Keratinocyte (primary cell): Measurements from ENCODE around the gene POLH. TPM values are rescaled to one million over a fixed set of nuclear protein-coding genes. Genes with fewer than 3 reads are reported as not detected.
A peak's percentile ranks its signal among the peaks of the same experiment; 100 is the strongest.

Experiments used
- DNase-seq: peaks from one replicate; pipeline ENCODE4 v3.0.0-alpha.2; 2011; ENCODE audit warnings: low read depth, missing footprints, low spot score
- FAIRE-seq: peaks from 2 replicates; lab custom pipeline; 2011; peaks lifted over from hg19 to GRCh38; lab: Jason Lieb, UNC
- H2AFZ ChIP-seq: 2 replicates; pipeline ENCODE4 v1.6.0; 2012; ENCODE audit warnings: low read length, control low read depth, inconsistent platforms; ENCODE audit not compliant: control insufficient read depth
- H3K27ac ChIP-seq: 2 replicates; pipeline ENCODE4 v1.5.1; 2011; ENCODE audit warnings: low read length; ENCODE audit not compliant: control insufficient read depth, insufficient read depth
- H3K27me3 ChIP-seq: 3 replicates; pipeline ENCODE4 v1.6.0; 2011; ENCODE audit warnings: low read length; ENCODE audit not compliant: control insufficient read depth, insufficient read depth; ENCODE audit errors: extremely low read depth
- H3K36me3 ChIP-seq, 2 experiments: 2 replicates in 1 of 2; 3 replicates in 1 of 2; pipeline ENCODE4 v1.5.1; 2011; ENCODE audit warnings: low read length in 2 of 2, mild to moderate bottlenecking in 1 of 2; ENCODE audit not compliant: control insufficient read depth in 2 of 2, insufficient read depth in 2 of 2; ENCODE audit errors: extremely low read depth in 1 of 2
- H3K4me1 ChIP-seq: 3 replicates; pipeline ENCODE4 v1.5.1; 2011; ENCODE audit warnings: low read length; ENCODE audit not compliant: control insufficient read depth, insufficient read depth; ENCODE audit errors: extremely low read depth
- H3K4me2 ChIP-seq: 3 replicates; pipeline ENCODE4 v1.6.0; 2011; ENCODE audit warnings: low read depth, low read length; ENCODE audit not compliant: control insufficient read depth, insufficient read depth; ENCODE audit errors: extremely low read depth
- H3K4me3 ChIP-seq, 3 experiments: fragments of 200-600 bp in 1 of 3; sonication (generic) in 1 of 3; 2 replicates in 2 of 3; 3 replicates in 1 of 3; pipeline ENCODE4 v1.5.1; 2011 to 2016; ENCODE audit warnings: low read length in 3 of 3, mild to moderate bottlenecking in 3 of 3, control low read depth in 2 of 3, inconsistent platforms in 1 of 3, low read depth in 1 of 3, mixed read lengths in 1 of 3, mixed run types in 1 of 3, moderate library complexity in 1 of 3; ENCODE audit not compliant: control insufficient read depth in 2 of 3, insufficient read depth in 2 of 3; ENCODE audit errors: extremely low read depth in 1 of 3
- H3K79me2 ChIP-seq: 2 replicates; pipeline ENCODE4 v1.6.0; 2012; ENCODE audit warnings: low read length; ENCODE audit not compliant: control insufficient read depth, insufficient read depth
- H3K9ac ChIP-seq: 3 replicates; pipeline ENCODE4 v1.6.0; 2011; ENCODE audit warnings: low read length; ENCODE audit not compliant: control insufficient read depth, insufficient read depth; ENCODE audit errors: extremely low read depth
- H3K9me1 ChIP-seq: 3 replicates; pipeline ENCODE4 v1.6.0; 2011; ENCODE audit warnings: low read length; ENCODE audit not compliant: control insufficient read depth, insufficient read depth; ENCODE audit errors: extremely low read depth
- H3K9me3 ChIP-seq: 2 replicates; pipeline ENCODE4 v1.5.1; 2012; ENCODE audit warnings: low read depth, low read length; ENCODE audit not compliant: control insufficient read depth
- H4K20me1 ChIP-seq: 3 replicates; pipeline ENCODE4 v1.6.0; 2011; ENCODE audit warnings: low read length; ENCODE audit not compliant: control insufficient read depth, insufficient read depth; ENCODE audit errors: extremely low read depth
- EZH2 ChIP-seq: IDR thresholded peaks from one replicate; pipeline ENCODE4 v1.6.1; 2012; ENCODE audit warnings: inconsistent platforms, mild to moderate bottlenecking, low read length, moderate library complexity
- dilution Hi-C: fragments of 300-500 bp; cut with MboI; formaldehyde crosslinking; loops from one replicate; pipeline ENCODE4 v1.7.0; 2020; ENCODE audit warnings: low sequenced_read_pairs; ENCODE audit not compliant: extremely low pct_ligation_motif_present
- polyA plus RNA-seq, 5 experiments: library from polyadenylated mRNA; depleted of rRNA in 3 of 5; stranded (reverse) in 3 of 5; stranded (forward) in 1 of 5; unstranded in 1 of 5; fragments of >200 nt; gene quantifications; 1 replicate in 1 of 5; 2 replicates in 3 of 5; 3 replicates in 1 of 5; pipeline versions ENCODE4 v1.2.1 to v1.2.3, GENCODE V29; 2011 to 2012; ENCODE audit warnings: missing spikeins in 2 of 5, low read depth in 1 of 5, low replicate concordance in 1 of 5
- TF ChIP-seq, protein P1 (sequence below), 3 experiments: IDR thresholded peaks in 1 of 3; conservative IDR thresholded peaks in 1 of 3; optimal IDR thresholded peaks in 1 of 3; 2 replicates in 2 of 3; 3 replicates in 1 of 3; pipeline versions ENCODE3 to v1.5.1; 2011; ENCODE audit warnings: low read length in 3 of 3, mild to moderate bottlenecking in 3 of 3, moderate library complexity in 2 of 3, control low read depth in 1 of 3, inconsistent platforms in 1 of 3; ENCODE audit not compliant: insufficient read depth in 2 of 3; ENCODE audit errors: extremely low read depth in 1 of 3

POLH gene
- polyA plus RNA-seq, 1 donor (not counting 4 experiments of a cell fraction or from before 2014, with no cell fraction given): 29.9 TPM

DNA sequence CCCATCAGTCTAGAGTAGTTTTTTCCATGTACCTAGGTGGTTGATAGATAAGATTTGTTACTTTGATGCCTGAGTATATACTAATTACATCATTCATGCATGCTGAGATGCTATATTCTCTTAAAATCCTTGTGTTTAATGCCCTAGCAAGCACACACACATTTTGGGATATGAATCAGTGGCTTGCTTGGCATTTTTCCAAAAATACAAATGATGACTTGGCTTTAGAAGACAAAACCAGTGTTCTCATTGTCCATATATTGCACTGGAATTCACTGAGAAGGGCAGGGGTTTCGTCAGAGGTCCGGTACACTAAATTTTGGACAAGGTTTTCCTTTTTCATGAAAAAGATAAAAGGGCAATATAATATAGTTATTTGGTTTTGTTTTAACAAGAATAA is 28.2 kb downstream of the POLH start:
- H3K36me3 ChIP-seq: peaks cover 25% of the 10 kb centered on the region in 2 experiments
- no peak overlapping the region for H3K4me2 ChIP-seq
- H3K27ac ChIP-seq: no peak overlapping the region
- FAIRE-seq (no peak), DNase-seq (peak; percentile 68)
- no peaks in the 10 kb centered on the region for H4K20me1 ChIP-seq
- no peak overlapping the region for H3K9ac ChIP-seq
- H2AFZ ChIP-seq: no peak overlapping the region
- no peak overlapping the region for H3K4me3 ChIP-seq
- no peaks in the 10 kb centered on the region for H3K9me3 ChIP-seq
- dilution Hi-C loops: no loop called here
- no peaks in the 10 kb centered on the region for H3K27me3 ChIP-seq
- H3K4me1 ChIP-seq: peaks cover 11% of the 10 kb centered on the region
- H3K79me2 ChIP-seq: no peaks in the 10 kb centered on the region
- no peaks in the 10 kb centered on the region for H3K9me1 ChIP-seq
- TF ChIP-seq EZH2: no peak
- TF ChIP-seq, protein P1, sequence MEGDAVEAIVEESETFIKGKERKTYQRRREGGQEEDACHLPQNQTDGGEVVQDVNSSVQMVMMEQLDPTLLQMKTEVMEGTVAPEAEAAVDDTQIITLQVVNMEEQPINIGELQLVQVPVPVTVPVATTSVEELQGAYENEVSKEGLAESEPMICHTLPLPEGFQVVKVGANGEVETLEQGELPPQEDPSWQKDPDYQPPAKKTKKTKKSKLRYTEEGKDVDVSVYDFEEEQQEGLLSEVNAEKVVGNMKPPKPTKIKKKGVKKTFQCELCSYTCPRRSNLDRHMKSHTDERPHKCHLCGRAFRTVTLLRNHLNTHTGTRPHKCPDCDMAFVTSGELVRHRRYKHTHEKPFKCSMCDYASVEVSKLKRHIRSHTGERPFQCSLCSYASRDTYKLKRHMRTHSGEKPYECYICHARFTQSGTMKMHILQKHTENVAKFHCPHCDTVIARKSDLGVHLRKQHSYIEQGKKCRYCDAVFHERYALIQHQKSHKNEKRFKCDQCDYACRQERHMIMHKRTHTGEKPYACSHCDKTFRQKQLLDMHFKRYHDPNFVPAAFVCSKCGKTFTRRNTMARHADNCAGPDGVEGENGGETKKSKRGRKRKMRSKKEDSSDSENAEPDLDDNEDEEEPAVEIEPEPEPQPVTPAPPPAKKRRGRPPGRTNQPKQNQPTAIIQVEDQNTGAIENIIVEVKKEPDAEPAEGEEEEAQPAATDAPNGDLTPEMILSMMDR (optimal IDR thresholded peaks at IDR 0.05 in 1 of 3, IDR thresholded peaks at IDR 0.05 in 1 of 3, conservative IDR thresholded peaks at IDR 0.05 in 1 of 3; ENCODE audit: extremely low read depth in 1 of 3, insufficient read depth in 2 of 3, low read length in 3 of 3): no peak

DNA sequence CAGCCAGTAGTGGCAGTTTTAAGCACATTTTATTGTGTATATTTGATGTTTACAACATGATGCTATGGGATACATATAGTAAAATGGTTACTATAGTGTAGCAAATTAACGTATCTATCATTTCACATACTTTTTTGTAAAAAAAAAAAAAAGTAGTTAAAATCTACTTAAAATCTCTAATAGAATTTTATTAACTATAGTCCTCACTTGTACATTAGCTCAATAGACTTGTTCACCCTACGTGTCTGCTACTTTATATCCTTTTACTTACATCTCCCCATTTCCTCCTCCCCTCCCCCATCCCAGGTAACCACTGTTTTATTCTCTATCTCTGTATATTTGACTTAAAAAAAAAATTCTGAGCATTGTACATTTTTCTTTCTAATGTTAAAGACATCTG is 30.0 kb downstream of the POLH start:
- FAIRE-seq: no peak
- peaks cover 26 to 27% of the 10 kb centered on the region in 2 experiments for H3K36me3 ChIP-seq
- dilution Hi-C loops: no loop called here

More for the DNA sequence above, 30.0 kb downstream of the POLH start:
- no peaks in the 10 kb centered on the region for H3K79me2 ChIP-seq
- no peaks in the 10 kb centered on the region for H3K9me1 ChIP-seq
- H3K27ac ChIP-seq: no peak overlapping the region
- no peak for TF ChIP-seq EZH2
- TF ChIP-seq, protein P1 (optimal IDR thresholded peaks at IDR 0.05 in 1 of 3, IDR thresholded peaks at IDR 0.05 in 1 of 3, conservative IDR thresholded peaks at IDR 0.05 in 1 of 3; ENCODE audit: extremely low read depth in 1 of 3, insufficient read depth in 2 of 3, low read length in 3 of 3): no peak
- H3K4me1 ChIP-seq: peaks cover 11% of the 10 kb centered on the region
- H2AFZ ChIP-seq: no peak overlapping the region
- no peaks in the 10 kb centered on the region for H3K9me3 ChIP-seq
- no peak overlapping the region for H3K9ac ChIP-seq
- H3K4me2 ChIP-seq: no peak overlapping the region
- DNase-seq: no peak
- H3K4me3 ChIP-seq: no peak overlapping the region
- no peaks in the 10 kb centered on the region for H3K27me3 ChIP-seq
- H4K20me1 ChIP-seq: no peaks in the 10 kb centered on the region
